ENCODE measurements around the gene DENND1A.
"Not testable (repeated sequence)": the region's sequence is repeated elsewhere in the genome, so short reads cannot be mapped to it uniquely, and the experiment has no call there.

The DENND1A gene

DNA sequence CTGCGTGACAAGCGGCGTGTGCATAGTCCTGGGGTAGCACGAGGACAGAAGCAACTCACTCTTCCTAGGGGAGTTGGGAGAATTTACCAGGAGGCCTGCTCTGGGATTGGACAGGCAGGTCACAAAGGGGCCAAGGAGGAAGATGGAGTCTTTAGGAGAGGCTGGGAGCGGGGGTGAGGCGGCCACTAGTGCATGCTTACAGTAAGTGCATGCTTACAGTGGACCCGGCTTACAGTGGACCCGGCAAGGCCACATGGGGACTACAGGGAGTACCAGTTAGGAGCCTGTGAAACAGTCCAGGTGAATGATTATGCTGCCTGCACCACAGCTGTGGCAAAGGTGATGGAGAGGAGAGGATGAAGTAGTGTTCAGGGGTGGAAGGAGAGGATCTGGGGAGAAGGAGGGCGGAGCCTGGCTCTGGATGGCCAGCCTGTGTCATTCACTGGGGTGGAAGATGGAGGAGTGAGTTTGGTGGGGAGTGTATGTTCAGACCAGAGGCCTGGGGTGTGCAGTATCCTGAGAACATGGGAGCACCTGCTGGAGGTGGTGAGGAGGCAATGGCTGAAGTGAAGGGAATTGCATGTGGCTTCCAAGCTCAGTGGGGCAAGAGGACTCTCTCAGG, 495.2 kb downstream of the DENND1A start:
- DNase-seq (ENCODE audit: low read depth in 2 of 2): no peak

- no peak for DNase-seq (ENCODE audit: low read depth in 2 of 2)
Measured at GRCh38 chr9:123432331-123433236, 497.3 kb downstream of the DENND1A start.

GRCh38 chr9:123431581-123431980, 498.3 kb downstream of the DENND1A start:
- DNase-seq (ENCODE audit: low read depth in 2 of 2): no peak

GRCh38 chr9:123428450-123428849, 501.5 kb downstream of the DENND1A start:
- DNase-seq (ENCODE audit: low read depth in 2 of 2): not testable (repeated sequence)

DNA sequence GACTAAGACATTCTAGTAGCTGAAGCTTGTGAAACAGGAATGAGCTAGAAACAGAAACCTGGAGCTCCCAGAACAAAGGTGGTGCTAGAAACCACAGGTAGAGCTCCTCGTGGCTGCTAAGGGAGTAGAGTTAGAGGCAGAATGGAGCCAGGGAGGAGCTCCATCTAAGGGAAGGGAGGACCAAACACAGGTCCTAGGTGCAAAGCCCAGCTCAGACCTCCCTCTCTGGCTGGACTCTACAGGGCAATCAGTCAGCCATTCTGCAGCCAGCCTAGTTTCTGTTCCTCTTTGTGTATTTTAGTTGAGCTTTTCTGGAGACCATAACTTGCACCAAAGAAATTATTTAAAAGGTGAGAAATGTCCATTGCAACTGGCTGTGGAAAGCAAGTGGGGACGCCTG, 503.5 kb downstream of the DENND1A start:
- no peak for DNase-seq (ENCODE audit: low read depth in 2 of 2)

DNA sequence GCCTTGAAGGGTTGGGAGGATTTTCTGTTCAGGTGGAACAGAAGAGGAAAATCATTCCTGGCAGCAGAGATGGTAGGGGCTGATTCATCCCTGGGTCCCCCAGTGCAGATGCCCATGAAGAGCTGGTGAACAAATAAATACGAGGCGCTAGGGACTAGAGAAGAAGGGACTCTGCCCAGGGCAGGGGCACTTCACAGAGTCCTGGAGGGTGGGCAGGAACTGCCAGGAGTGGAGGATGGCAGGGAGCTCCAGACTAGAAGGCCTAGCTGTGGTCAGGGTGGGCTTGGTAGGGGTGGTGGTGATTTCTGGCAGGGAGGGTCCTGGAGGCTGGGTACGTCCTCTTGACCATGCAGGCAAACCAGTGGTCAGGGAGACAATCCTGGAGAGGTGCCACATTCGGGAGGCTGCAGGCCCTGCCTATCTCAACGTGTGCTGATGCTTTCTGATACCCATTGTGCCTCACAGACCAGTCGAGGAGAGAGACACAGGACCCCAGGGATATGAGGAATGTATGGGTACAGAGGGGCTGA, 504.0 kb downstream of the DENND1A start:
- DNase-seq (ENCODE audit: low read depth in 2 of 2): no peak

GRCh38 chr9:123425261-123425821, 504.6 kb downstream of the DENND1A start:
- no peak for DNase-seq (ENCODE audit: low read depth in 2 of 2)

- no peak for DNase-seq (ENCODE audit: low read depth in 2 of 2)
Measured at GRCh38 chr9:123424552-123425225, 505.2 kb downstream of the DENND1A start.

GRCh38 chr9:123424131-123424530, 505.8 kb downstream of the DENND1A start:
- no peak for DNase-seq (ENCODE audit: low read depth in 2 of 2)

DNA sequence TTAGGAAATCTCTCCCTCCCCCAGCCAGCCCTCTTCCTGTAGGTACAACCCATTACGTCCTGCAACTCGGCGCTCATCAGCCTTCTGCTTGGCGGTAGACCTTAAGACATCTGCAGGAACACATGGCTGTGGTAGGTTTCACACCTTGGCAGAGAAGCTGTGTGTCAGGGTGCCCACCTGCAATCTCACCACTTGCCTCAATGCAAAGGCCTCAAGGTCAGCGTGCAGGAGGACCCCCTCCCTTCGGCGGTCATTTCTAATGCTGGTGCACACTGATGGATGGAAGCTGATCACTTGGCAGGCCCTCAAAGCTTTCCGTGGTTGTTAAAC, 506.6 kb downstream of the DENND1A start:
- no peak for DNase-seq (ENCODE audit: low read depth in 2 of 2)

DNA sequence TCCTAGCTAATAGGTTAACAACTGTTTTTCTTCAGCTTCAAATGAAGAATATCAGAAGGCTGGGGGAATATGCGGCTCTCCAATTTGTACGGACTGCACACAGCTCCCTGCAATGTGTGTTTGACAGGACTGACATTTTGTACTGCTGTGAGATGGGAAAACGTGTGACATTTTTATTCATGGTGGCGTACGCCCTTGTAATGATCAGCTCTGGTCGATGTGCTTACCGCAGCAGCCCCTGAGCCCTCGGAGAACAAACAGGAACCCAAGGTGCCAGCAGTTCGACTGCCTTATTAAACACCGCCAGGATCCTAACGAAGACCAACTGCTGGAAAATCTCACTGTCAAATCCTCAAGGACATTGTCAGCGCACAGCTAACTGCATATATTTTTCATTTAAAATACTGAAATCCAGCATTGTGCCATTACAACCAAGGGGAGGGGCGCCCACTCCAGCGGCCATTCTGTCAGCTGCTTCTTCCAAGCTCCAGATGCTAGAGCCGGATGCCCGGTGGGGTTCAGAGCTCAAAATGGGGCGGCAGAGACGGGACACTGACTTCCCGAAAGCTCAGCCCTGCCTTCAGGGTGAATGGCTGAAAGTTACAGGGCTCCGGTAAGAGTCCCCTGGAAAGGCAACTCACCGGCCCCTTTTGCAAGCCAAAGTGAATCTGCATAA, 507.2 kb downstream of the DENND1A start:
- no peak for DNase-seq (ENCODE audit: low read depth in 2 of 2)

GRCh38 chr9:123421801-123422455, 508.0 kb downstream of the DENND1A start:
- no peak for DNase-seq (ENCODE audit: low read depth in 2 of 2)

DNA sequence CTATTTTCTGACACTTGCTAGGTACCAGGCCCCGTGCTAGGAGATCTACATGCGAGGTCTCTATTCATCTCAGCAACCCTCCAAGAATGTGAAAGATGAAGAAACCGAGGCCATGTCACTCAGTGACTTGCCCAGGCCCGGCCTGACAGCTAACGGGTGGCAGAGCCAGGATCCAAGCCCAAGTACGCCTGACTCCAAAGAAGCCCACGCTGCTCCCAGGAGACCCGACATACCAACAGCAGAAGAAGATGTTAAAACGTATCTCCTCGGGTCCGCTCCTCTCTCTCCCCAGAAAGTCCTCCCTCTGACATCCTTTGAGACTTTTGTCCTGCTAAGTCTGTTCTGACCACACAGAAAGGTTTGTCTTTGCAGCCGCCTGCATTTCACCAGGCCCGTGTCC, 508.7 kb downstream of the DENND1A start:
- no peak for DNase-seq (ENCODE audit: low read depth in 2 of 2)

- DNase-seq (ENCODE audit: low read depth in 2 of 2): no peak
Measured at GRCh38 chr9:123420592-123421111, 509.3 kb downstream of the DENND1A start.

GRCh38 chr9:123419721-123420591, 510.0 kb downstream of the DENND1A start:
- DNase-seq (ENCODE audit: low read depth in 2 of 2): no peak

GRCh38 chr9:123419091-123419490, 510.8 kb downstream of the DENND1A start:
- DNase-seq (ENCODE audit: low read depth in 2 of 2): no peak

DNA sequence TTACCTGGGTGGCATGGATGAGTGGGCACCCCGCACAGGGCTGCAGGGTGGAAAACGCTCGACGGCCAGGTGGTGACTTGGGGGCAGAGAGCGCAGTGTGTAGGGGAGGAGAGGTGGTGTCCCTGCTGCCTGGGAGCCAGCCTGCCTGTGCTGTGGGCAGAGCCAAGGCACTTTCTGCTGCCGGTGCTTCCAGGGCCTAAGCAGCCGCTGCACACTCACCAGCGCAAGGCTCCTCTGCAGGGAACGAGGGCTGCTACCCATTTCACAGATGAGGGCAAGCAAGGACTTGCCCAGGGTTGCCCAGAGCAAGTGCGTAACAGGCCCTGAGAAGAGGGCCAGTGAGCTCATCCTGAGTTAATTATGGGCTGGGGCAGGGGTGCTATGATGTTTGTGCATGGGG, 511.4 kb downstream of the DENND1A start:
- no peak for DNase-seq (ENCODE audit: low read depth in 2 of 2)

DNA sequence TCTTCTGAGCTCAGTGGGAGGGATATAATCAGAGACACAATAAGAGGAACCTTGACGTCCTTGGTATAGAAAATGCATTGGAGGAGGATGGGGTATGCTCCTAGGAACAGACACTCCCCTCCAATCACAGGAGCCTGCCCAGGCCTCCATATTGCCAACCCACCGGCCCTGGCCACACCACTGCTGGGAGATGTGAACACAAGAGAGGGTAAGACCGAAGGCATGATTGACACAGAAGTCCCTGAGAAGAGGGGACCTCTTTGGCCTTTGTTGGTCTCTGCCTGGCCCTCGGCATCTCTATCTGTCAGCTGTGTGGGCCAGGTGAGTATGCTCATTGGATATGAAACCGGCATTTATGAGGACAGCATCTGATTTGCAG, 511.9 kb downstream of the DENND1A start:
- no peak for DNase-seq (ENCODE audit: low read depth in 2 of 2)

- no peak for DNase-seq (ENCODE audit: low read depth in 2 of 2)
Measured at GRCh38 chr9:123417289-123418051, 512.5 kb downstream of the DENND1A start.

Measured in stimulated activated CD4-positive, alpha-beta T cell treated with anti-CD3 and anti-CD28 coated beads, Interleukin-15, amount 100 ng/mL, for 48 hours (primary cell).